ENCODE measurements around the gene MME. TPM values are rescaled to one million over a fixed set of nuclear protein-coding genes. Genes with fewer than 3 reads are reported as not detected.

The MME gene
- total RNA-seq, 1 donor from 2014 or later = 14.5 TPM

GRCh38 chr3:155232605-155233004 is 152.5 kb downstream of the MME start:
- H3K9me3 Mint-ChIP-seq (ENCODE audit: unreplicated experiment) = no peaks in the 10 kb centered on the region
- H3K27me3 Mint-ChIP-seq (ENCODE audit: unreplicated experiment) = no peaks in the 10 kb centered on the region
- peaks cover 20% of the 10 kb centered on the region for H3K4me1 Mint-ChIP-seq (ENCODE audit: unreplicated experiment)
- no peak overlapping the region for H3K4me3 Mint-ChIP-seq (ENCODE audit: unreplicated experiment)
- peak overlapping the region; percentile 85 for H3K27ac Mint-ChIP-seq (ENCODE audit: unreplicated experiment)
- no peak for DNase-seq (ENCODE audit: extremely low spot score, unreplicated experiment)
- no peaks in the 10 kb centered on the region for H3K36me3 Mint-ChIP-seq (ENCODE audit: unreplicated experiment)
- no peak for TF ChIP-seq CTCF (IDR thresholded peaks at IDR 0.05)

GRCh38 chr3:155233213-155233612 is 153.1 kb downstream of the MME start:
- Mint-ChIP-seq H3K9me3 (ENCODE audit: unreplicated experiment) (no peaks in the 10 kb centered on the region), H3K27ac (ENCODE audit: unreplicated experiment) (peak overlapping the region; percentile 85), H3K36me3 (ENCODE audit: unreplicated experiment) (no peaks in the 10 kb centered on the region), H3K4me3 (ENCODE audit: unreplicated experiment) (no peak overlapping the region), H3K4me1 (ENCODE audit: unreplicated experiment) (peaks cover 20% of the 10 kb centered on the region), H3K27me3 (ENCODE audit: unreplicated experiment) (no peaks in the 10 kb centered on the region)
- no peak for DNase-seq (ENCODE audit: extremely low spot score, unreplicated experiment)
- TF ChIP-seq CTCF (IDR thresholded peaks at IDR 0.05) = no peak

Other genes with a start within 250 kb of the MME start
- not detected in 2 replicates for gene STRIT1, start 213.4 kb downstream of the MME start, total RNA-seq